H1 (cell line): ENCODE results near the gene UAP1. TPM values are rescaled to one million over a fixed set of nuclear protein-coding genes. Genes with fewer than 3 reads are reported as not detected.

Source experiments
- BCL11A ChIP-seq, 2 experiments: IDR thresholded peaks; one replicate each; pipeline ENCODE4 v1.6.1; 2011; ENCODE audit warnings: low read depth in 2 of 2, low read length in 2 of 2, mild to moderate bottlenecking in 2 of 2
- BRCA1 ChIP-seq: IDR thresholded peaks from 2 replicates; pipeline ENCODE4 v1.6.1; 2012; ENCODE audit warnings: low read depth, low read length, improper control_type of control experiment
- CBX8 ChIP-seq: fragments of 300-800, 300-1000 bp; sonication (generic); IDR thresholded peaks from 2 replicates; pipeline ENCODE4 v1.7.1; 2016; ENCODE audit warnings: low read depth, low read length, borderline replicate concordance
- CEBPB ChIP-seq: IDR thresholded peaks from 2 replicates; pipeline ENCODE4 v1.6.1; 2012; ENCODE audit warnings: low read depth, low read length
- CHD7 ChIP-seq: fragments of 300-600 bp; sonication (generic); IDR thresholded peaks from 2 replicates; pipeline ENCODE4 v1.7.1; 2012; ENCODE audit warnings: low read length, moderate library complexity, mild to moderate bottlenecking, inconsistent platforms; ENCODE audit not compliant: insufficient replicate concordance
- CREB1 ChIP-seq: IDR thresholded peaks from 2 replicates; pipeline ENCODE4 v1.6.1; 2012; ENCODE audit warnings: inconsistent platforms
- MAFK ChIP-seq: IDR thresholded peaks from 2 replicates; pipeline ENCODE4 v1.6.1; 2012; ENCODE audit warnings: low read depth, mild to moderate bottlenecking, improper control_type of control experiment, low read length
- TAF7 ChIP-seq: optimal IDR thresholded peaks from 2 replicates; pipeline ENCODE3; 2011; ENCODE audit warnings: low read depth, mild to moderate bottlenecking, inconsistent platforms, low read length, moderate library complexity, borderline replicate concordance
- polyA plus RNA-seq, 7 experiments: library from polyadenylated mRNA; depleted of rRNA in 3 of 7; stranded (reverse) in 5 of 7; unstranded in 2 of 7; fragments of >200 nt in 5 of 7; fragments of 200-250 nt in 2 of 7; gene quantifications; 1 replicate in 5 of 7; 2 replicates in 1 of 7; 4 replicates in 1 of 7; pipeline versions ENCODE4 v1.2.1 to v1.2.3, GENCODE V29; 2011 to 2013; ENCODE audit warnings: missing spikeins in 2 of 7, mixed read lengths in 2 of 7
- total RNA-seq: library from RNA; stranded (reverse); fragmentation: NEBNext Ultra II Directional; extraction: Animal tissue kit (Norgen Biotek cat#: 25700); gene quantifications from 2 replicates; pipeline ENCODE4 v1.2.1, GENCODE V29; 2021

The UAP1 gene
- total and polyA plus RNA-seq, 2 of the 8 experiments (the other 6 are each of a cell fraction or from before 2014, with no cell fraction given) = 9.4 to 32.9 TPM

- TF ChIP-seq CHD7 (no peak), BCL11A (IDR thresholded peaks at IDR 0.05; ENCODE audit: low read depth in 2 of 2, low read length in 2 of 2) (no peak), MAFK (no peak), CBX8 (no peak), TAF7 (no peak), BRCA1 (no peak), CEBPB (no peak), CREB1 (no peak)
Observed at GRCh38 chr1:162631546-162632191, 70.1 kb downstream of the UAP1 start (continued).
